GM21515 (cell line): Measurements from ENCODE around the gene FER.
"Not testable (repeated sequence)": the region's sequence is repeated elsewhere in the genome, so short reads cannot be mapped to it uniquely, and the experiment has no call there.

Source experiments
- ATAC-seq: cut with Tn5 transposase; IDR thresholded peaks from one replicate; pipeline ENCODE4 v1.9.1; 2021; ENCODE audit not compliant: unreplicated experiment

Gene FER

DNA sequence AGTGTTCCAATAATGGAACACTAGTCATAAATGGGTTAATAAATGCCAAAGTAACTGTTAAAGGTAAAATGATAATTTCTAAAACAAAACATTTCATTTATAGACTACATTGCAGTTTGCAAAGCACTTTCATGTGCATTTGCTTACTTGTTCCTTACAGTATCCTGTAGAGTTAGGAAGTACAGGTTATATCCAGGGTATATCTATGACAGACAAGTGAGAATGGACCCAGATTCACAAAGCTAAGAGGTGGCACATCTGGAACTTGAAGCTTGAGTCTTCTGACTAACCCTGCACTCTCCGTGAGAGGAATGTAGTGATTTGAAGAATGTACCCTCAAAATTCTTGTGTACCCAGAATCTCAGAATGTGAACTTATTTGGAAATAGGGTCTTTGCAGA is 121.4 kb downstream of the FER start:
- no peak for ATAC-seq

DNA sequence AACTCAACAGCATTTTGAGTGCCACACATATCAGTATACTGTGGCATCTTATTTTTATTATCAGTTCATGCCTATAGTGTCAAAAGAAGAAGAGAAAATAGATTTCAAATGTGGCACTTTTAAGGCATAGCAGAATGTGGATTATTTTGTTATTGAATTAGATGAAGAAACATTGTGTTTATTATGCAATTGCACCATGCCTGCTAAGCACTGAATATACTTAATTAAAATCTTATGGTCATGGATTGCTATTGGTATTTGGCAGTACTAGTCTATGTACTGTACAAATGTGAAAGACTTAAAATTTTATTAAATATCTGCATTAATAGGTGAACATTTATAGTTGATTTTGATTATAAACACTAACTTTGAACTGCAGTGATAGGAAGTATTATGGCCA is 128.8 kb downstream of the FER start:
- ATAC-seq, result no peak

DNA sequence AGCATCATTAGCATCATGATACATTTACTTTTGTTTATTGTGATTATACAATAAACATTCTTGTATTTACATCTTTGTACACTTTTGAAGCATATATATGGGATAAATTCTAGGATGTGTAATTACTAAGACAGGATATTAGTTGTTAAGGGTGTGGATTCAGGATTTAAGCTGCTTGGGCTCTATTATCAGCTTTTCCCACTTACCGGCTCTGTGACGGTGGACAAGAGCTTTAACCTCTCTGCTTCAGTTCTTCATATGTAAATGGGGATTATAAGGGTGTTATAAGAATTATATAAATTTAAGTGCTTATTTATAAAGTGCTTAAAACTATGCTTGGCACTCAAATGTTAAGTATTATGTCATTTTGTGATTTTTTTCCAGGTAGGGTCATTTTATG is 131.1 kb downstream of the FER start:
- ATAC-seq, result no peak

- no peak for ATAC-seq
These were observed 133.4 kb downstream of the FER start for GRCh38 chr5:108881133-108881532.

DNA sequence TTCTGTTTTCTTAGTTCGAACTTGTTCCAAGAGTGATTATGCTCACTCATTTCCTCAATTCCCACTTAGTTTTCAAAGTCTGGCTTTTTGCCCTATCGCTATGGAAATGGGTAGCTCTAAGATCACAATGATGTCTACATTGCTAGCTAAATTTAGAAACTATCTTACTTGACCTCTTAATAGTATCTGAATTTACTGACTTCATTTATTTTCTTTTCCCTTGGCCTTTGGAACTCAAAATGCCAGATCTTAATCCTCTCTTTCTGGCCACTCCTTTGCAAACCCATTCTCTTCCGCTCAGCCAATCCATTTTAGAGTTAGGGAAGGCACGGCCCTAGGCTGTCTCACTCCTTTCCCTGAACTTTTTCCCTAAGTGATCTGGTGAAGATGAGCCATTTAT is 137.0 kb downstream of the FER start:
- ATAC-seq, result no peak

- no peak for ATAC-seq
These were observed 150.6 kb downstream of the FER start for GRCh38 chr5:108898257-108898656.

- ATAC-seq, result no peak
These were observed 151.0 kb downstream of the FER start for GRCh38 chr5:108898707-108899106.

GRCh38 chr5:108899244-108899643 is 151.5 kb downstream of the FER start:
- not testable (repeated sequence) for ATAC-seq

DNA sequence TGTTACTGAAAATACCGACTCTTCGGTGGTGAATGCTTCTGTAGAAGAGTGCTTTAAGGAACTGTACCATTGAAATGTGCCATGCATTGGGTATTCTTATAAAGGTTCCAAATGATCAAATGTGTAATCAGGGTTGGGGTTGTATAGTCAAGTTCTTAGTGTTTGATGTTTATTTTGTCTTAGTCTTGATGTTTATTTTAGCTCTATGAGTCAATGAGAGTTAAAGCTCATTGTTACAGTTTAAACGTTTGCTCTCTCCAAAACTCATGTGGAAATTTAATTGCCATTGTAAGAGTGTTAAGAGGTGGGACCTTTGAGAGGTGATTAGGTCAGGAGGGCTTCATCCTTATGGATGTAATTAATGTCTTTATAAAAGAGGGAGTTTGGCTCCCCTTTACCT is 153.0 kb downstream of the FER start:
- ATAC-seq, result no peak

- ATAC-seq, result no peak
These were observed 158.1 kb downstream of the FER start for GRCh38 chr5:108905805-108906204.

DNA sequence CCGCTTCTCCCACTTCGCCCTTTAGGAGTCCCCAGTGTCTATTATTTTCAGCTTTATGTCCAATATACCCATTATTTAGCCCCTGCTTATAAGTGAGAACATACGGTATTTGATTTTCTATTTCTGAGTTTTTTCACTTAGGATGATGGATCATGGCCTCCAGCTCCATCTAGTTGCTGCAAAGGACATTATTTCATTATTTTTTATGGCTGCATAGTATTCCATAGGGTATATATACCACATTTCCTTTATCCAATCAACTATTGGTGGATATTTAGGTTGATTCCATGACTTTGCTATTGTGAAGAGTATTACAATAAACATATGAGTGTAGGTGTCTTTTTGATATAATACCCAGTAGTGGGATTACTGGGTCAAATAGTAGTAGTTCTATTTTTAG is 162.9 kb downstream of the FER start:
- ATAC-seq, result no peak

DNA sequence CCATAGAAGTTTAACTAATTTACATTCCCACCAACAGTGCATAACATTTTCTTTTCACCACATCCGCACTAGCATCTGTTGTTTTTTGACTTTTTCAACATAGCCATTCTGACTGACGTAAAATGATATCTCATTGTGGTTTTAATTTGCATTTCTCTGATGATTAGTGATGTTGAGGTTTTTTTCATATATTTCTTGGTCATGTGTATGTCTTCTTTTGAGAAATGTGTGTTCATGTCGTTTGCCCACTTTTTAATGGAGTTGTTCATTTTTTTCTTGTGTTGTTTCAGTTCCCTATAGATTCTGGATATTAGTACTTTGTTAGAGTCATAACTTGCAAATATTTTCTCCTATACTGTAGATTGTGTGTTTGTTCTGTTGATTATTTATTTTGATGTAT is 163.4 kb downstream of the FER start:
- ATAC-seq, result peak; percentile 53

- ATAC-seq, result no peak
These were observed 169.9 kb downstream of the FER start for GRCh38 chr5:108917596-108917995.

DNA sequence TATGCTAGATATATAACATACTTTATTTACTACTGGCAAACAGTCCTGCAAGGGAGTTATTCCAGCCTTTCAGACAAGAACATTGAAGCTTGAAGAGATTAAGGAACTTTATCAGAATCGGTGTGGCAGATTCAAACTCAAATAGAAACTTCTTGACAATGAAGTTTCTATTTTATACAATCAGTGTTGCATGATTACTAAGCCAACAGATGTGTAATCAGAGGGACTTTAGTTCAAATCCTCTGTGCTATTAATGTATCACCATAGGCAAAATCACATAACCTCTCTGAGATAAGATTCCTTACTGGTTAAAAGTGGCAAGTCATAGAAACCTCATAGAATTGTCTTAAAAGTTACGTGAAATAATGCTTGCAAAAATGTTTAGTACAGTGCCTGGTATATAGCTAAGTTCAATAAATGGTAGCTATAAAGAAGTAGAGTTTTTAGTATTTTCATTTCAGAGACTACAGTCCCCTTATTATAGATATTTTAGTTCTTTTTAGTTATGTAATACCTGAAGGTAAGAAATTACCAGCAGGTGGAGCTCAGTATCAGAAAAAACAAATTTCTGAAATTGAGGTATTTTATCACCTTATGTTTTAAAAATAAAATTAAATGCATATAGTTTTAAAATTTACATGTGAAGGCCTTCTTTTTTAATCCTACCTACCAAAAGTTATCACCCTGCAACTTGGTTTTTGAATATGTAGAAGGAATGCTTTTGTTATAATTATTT is 172.1 kb downstream of the FER start:
- no peak for ATAC-seq

- ATAC-seq, result no peak
These were observed 176.8 kb downstream of the FER start for GRCh38 chr5:108924457-108924961.

GRCh38 chr5:108925073-108925472 is 177.4 kb downstream of the FER start:
- no peak for ATAC-seq

DNA sequence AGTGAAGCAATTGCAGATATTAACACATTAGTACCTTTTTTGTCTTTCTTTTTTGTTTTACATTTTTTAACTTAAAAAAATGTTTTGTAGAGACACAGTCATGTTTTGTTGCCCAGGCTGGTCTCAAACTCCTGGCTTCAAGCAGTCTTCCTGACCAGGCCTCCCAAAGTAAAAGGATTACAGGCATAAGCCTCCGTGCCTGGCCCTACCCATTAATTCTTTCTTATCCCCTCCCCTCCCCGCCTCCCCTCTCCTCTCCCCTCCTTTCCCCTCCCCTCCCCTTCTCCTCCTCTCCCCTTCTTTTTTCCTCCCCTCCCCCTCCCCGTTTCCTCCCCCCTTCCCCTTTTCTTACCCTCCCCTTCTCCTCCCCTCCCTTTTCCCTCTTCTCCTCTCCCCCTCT is 182.4 kb downstream of the FER start:
- ATAC-seq, result no peak

DNA sequence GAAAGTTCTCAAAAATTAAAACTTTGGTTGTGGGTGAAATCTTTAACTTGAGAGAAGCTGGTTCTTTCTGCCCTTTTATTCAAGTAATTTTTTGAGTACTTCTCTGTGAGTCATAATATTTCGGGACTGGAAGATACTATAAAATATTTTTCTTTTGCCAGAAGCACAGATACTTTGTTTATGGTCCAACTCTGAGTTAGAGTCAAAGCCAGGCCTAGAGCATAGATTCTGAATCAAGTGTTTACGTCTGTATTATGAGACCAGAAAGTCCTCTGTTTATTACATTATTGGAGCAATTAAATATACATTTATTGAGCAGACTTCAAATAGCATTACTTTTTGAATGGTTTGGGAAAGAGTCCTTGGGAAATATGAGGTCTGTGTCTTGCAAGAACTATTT is 187.9 kb downstream of the FER start:
- no peak for ATAC-seq

GRCh38 chr5:108937221-108937620 is 189.5 kb downstream of the FER start:
- ATAC-seq, result no peak

- ATAC-seq, result no peak
These were observed 192.8 kb downstream of the FER start for GRCh38 chr5:108940506-108940905.

GRCh38 chr5:108941746-108942145 is 194.0 kb downstream of the FER start:
- no peak for ATAC-seq

- no peak for ATAC-seq
These were observed 195.0 kb downstream of the FER start for GRCh38 chr5:108942701-108943100.

DNA sequence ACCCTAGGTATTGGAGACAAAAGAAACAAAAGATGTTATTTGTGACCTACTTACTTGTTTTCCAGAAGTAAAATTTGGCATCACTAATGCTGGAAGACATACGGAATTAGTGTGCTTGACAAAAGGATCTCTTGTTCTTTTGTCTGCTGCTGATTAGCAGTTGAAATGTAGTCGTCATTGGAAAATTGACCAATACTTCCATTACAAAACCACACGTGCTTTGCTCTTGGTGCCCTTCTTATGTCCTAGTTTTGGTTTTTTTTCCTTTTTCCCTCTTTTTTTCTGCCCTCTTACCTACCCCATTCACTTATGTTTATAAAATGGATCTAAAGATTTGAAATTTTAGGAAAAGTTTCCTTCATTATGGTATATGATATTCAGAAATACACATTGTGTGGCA is 197.4 kb downstream of the FER start:
- no peak for ATAC-seq
